CD4-positive, alpha-beta T cell treated with Interleukin-4 for 1 hour (primary cell): Measurements from ENCODE around the gene HAT1.
"Not testable (repeated sequence)": the region's sequence is repeated elsewhere in the genome, so short reads cannot be mapped to it uniquely, and the experiment has no call there.

ENCODE experiments used
- DNase-seq, 2 donors: peaks; one replicate each; pipeline ENCODE4 v3.0.0-alpha.2; 2020 to 2022

The HAT1 gene, protein sequence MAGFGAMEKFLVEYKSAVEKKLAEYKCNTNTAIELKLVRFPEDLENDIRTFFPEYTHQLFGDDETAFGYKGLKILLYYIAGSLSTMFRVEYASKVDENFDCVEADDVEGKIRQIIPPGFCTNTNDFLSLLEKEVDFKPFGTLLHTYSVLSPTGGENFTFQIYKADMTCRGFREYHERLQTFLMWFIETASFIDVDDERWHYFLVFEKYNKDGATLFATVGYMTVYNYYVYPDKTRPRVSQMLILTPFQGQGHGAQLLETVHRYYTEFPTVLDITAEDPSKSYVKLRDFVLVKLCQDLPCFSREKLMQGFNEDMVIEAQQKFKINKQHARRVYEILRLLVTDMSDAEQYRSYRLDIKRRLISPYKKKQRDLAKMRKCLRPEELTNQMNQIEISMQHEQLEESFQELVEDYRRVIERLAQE

DNA sequence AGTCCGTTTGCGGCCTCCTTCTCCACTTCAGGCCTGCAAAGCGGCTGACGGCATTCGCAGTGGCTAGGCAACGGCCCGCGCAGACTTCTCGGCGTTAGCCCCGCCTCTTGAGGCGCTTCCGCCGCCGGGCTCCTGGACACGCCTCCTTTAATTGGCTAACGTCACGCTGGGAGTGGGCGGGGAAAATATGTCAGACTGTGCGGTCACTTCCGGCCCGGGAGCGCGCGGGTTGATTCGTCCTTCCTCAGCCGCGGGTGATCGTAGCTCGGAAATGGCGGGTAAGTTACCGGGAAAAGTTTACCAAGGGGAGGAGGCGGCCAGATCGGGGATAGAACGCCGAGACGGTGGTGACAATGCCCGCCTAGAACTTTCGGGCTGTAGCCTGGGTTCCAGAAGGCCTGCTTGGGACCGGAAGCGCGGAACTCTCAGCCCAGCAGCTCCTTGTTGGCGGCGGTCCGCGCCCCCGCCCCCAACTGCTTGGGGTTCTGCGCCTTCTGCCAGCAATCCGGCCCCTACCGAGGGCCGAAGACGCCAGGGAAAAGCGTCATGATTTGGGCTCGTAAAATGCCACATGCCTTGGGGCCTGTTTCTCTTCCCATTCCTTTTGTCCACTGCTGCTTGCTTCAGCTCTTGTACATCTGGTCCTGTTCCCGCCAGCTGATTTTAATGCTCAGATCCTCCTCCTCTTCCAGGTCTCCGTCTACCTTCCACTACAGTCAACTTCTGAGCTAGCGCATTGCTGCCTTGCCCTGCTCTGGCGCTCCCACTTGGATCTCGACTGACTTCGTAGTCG lies at the start of gene HAT1:
HAT1 (plus strand) TSS at position 232 of the 793 bp plus-strand sequence; CDS start at position 272, 40 bp downstream.
- DNase-seq: peak; percentile 97 to 98

- DNase-seq: no peak
Observed at GRCh38 chr2:171874517-171874916, 47.7 kb upstream of the HAT1 start.

GRCh38 chr2:171874963-171875362 lies 47.3 kb upstream of the HAT1 start:
- no peak for DNase-seq

GRCh38 chr2:171878481-171878993 lies 43.7 kb upstream of the HAT1 start:
- DNase-seq: no peak

GRCh38 chr2:171879865-171880264 lies 42.4 kb upstream of the HAT1 start:
- DNase-seq: no peak

DNA sequence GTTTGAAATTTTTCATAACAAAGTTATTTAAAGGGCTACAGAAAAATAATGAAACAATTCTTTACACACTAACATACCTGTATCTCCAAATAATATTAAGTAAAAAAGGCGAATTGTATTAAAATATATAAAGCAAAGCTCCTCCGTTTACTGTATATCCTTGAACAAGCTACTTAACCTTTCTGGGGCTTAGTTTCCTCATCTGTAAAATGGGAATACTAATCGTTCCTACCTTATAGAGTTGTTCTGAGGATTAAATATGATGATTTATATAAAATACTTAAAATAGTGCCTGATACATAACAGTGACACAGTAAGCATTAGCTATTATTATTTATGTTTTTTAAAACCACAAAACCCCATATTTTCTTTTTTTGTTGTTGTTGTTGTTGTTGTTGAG lies 41.5 kb upstream of the HAT1 start:
- DNase-seq: no peak

DNA sequence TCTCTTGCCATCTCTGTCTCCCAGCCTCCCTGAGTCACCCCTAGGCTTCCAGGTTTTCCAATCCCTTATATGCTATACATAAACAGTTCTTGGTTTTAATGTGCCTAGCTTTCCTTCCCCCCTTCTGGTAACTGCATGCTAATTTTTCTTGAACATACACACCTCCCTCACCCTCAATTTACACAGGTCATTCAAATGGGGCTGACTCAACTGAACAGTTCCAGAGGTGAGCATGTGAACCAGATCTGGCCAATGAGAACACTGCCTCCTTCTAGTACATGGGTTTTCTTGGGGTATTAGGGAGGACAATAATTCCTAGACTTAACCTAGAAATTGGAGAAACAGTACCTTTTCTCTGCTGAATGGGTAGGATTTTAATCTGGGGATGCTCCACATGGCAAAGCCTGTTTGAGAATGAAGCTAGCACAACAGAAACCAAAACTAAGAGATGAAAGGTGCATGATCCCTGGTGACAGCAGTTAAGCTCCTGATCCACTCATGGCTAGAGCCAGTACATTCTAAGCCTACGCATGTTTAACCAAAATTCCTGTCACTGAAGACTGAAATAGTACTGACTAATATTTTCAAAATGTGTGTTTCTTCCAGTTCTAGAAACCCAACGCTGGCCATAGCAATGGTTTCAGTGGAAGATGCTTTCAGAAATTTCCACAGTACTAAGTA lies 40.0 kb upstream of the HAT1 start:
- no peak for DNase-seq

DNA sequence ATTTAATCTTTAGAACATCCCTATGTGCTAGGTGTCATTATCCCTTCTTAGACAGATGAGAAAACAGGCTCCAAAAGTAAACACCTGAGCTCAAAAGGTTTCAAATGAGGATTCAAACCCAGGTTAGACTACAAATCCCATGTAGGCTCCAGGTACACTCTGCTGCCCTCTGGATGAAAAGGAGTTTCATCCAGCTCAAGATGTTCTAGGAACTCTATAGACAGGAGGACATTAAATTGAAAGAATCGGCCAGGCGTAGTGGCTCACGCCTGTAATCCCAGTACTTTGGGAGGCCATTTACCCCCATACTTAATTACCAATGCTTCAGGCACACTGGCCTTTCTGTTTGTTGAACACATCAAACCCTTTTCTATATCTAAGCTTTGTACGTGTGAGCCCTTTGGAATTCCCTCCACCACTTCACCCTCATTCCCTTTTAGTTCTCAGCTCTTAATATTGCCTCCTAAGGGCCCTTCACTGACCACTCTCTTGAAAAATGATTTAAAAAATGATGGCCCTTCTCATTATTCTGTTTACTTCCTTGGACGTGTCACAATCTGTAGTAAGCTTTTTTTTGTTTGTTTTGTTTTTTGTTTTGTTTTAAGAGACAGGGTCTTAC lies 38.9 kb upstream of the HAT1 start:
- DNase-seq: no peak

GRCh38 chr2:171889333-171889732 lies 32.9 kb upstream of the HAT1 start:
- DNase-seq: no peak

DNA sequence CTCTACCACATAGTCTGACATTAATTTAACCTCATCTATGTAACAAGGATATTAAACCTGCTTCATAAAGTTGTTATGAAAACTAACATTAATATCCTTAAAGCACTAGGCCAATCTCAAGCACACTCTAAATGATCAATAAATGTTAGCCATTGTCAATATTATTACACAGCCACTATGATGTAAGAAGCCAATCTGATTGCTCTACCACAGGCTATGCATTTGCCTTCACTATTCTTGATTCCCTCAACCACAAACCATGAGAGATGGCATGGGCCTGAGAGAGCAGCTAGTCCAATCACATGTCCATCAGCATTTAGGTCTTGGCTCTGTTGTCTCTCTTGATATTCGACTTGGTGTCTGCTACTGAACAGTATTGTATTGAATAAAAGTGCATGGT lies 32.5 kb upstream of the HAT1 start:
- no peak for DNase-seq

- no peak for DNase-seq
Observed at GRCh38 chr2:171893196-171893823, 29.0 kb upstream of the HAT1 start.

DNA sequence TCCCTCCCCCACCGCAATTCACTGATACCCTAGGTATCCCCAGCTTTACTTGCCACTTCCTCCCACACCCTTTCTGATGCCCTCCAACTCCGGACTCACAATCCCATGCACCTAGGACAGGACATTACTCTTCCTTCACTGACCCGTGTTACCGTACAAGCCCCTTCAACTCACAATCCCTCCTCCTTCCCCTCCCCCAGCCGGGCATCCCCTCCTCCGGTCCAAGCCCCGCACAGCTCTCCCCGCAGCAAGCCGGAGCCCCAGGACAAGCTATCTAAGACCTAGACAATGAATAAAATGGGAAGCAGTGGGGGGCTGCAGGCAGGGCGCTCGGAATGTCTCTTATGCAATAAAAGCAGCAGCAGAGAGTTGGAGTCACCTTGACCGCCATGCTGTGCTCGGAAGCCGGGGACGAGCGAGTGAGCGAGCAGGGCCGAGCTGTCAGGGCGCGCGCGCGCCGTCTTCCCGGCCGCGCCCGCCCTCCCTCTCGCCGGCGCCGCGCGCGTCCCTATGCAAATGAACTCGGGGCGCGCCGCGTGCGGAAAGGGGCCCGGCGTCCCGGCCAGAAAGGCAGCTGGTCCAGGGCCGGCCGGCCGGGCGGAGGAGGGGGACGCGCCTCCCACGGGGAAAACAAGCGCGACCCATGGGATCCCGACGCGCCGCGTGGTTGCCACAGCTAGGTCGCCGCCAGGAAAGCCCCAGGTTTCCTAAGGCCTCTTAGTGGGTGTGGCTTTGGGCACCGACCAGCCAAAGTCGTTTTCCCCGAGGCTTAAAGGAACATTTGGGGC lies 28.2 kb upstream of the HAT1 start, which contains the start of gene SLC25A12:
SLC25A12 (minus strand) TSS at position 421 of the 788 bp plus-strand sequence; CDS start at position 391, 30 bp downstream.
- peak; percentile 61 to 64 for DNase-seq

GRCh38 chr2:171894612-171894947 lies 27.7 kb upstream of the HAT1 start:
- DNase-seq: no peak

GRCh38 chr2:171895786-171896185 lies 26.5 kb upstream of the HAT1 start:
- no peak for DNase-seq

GRCh38 chr2:171899623-171900282 lies 22.5 kb upstream of the HAT1 start:
- not testable (repeated sequence) for DNase-seq

GRCh38 chr2:171902840-171903420 lies 19.3 kb upstream of the HAT1 start:
- DNase-seq: no peak

- no peak for DNase-seq
Observed at GRCh38 chr2:171908235-171908634, 14.0 kb upstream of the HAT1 start.

- DNase-seq: no peak
Observed at GRCh38 chr2:171909266-171909665, 13.0 kb upstream of the HAT1 start.

- DNase-seq: no peak
Observed at GRCh38 chr2:171910494-171910893, 11.8 kb upstream of the HAT1 start.

- no peak for DNase-seq
Observed at GRCh38 chr2:171913517-171913916, 8.7 kb upstream of the HAT1 start.
